ENCODE data around the gene KRTAP5-9. TPM values are rescaled to one million over a fixed set of nuclear protein-coding genes. Genes with fewer than 3 reads are reported as not detected.

KRTAP5-9 gene
- total and polyA plus RNA-seq, 10 of the 15 experiments (the other 5 are each of a cell fraction or from before 2014, with no cell fraction given), result 0.06 to 0.38 (median 0.19) TPM; not detected in 4

DNA sequence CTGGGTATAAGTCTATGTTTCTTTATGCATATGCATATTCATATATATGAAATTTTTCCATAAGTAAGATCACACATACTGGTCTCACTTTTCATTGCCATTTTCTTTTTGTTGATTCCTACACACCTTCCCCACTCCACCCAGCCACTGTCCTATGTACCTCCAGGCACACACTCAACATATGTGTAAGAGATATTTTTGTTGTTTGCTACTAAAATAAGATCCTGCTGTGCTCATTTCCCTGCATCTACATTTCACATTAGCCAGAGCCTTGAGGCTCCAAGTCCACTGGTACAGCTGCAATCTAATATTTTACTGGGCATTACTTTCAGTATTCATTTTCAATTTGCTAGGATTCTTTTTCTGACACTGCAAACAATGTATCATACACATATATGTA, 9.0 kb downstream of the KRTAP5-9 start (continued):
- TF ChIP-seq, protein P1, sequence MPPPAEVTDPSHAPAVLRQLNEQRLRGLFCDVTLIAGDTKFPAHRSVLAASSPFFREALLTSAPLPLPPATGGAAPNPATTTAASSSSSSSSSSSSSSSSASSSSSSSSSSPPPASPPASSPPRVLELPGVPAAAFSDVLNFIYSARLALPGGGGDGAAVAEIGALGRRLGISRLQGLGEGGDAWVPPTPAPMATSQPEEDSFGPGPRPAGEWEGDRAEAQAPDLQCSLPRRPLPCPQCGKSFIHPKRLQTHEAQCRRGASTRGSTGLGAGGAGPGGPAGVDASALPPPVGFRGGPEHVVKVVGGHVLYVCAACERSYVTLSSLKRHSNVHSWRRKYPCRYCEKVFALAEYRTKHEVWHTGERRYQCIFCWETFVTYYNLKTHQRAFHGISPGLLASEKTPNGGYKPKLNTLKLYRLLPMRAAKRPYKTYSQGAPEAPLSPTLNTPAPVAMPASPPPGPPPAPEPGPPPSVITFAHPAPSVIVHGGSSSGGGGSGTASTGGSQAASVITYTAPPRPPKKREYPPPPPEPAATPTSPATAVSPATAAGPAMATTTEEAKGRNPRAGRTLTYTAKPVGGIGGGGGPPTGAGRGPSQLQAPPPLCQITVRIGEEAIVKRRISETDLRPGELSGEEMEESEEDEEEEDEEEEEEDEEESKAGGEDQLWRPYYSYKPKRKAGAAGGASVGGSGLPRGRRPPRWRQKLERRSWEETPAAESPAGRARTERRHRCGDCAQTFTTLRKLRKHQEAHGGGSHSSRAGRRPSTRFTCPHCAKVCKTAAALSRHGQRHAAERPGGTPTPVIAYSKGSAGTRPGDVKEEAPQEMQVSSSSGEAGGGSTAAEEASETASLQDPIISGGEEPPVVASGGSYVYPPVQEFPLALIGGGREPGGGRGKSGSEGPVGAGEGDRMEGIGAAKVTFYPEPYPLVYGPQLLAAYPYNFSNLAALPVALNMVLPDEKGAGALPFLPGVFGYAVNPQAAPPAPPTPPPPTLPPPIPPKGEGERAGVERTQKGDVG (CRISPR knock-in tag; IDR thresholded peaks at IDR 0.05), result no peak
- no peak for TF ChIP-seq EED (IDR thresholded peaks at IDR 0.05; ENCODE audit: low read depth)
- no peak for TF ChIP-seq IRF4 (IDR thresholded peaks at IDR 0.05; ENCODE audit: low read depth, low read length)
- no peak for TF ChIP-seq PAX5 (IDR thresholded peaks at IDR 0.05; ENCODE audit: borderline replicate concordance, low read depth, low read length)
- no peak for TF ChIP-seq SREBF2 (IDR thresholded peaks at IDR 0.05; ENCODE audit: low read length)
- TF ChIP-seq EZH2 (IDR thresholded peaks at IDR 0.05; ENCODE audit: borderline replicate concordance, control insufficient read depth, low read depth, low read length), result no peak
- TF ChIP-seq SREBF1 (IDR thresholded peaks at IDR 0.05; ENCODE audit: low read length), result no peak

DNA sequence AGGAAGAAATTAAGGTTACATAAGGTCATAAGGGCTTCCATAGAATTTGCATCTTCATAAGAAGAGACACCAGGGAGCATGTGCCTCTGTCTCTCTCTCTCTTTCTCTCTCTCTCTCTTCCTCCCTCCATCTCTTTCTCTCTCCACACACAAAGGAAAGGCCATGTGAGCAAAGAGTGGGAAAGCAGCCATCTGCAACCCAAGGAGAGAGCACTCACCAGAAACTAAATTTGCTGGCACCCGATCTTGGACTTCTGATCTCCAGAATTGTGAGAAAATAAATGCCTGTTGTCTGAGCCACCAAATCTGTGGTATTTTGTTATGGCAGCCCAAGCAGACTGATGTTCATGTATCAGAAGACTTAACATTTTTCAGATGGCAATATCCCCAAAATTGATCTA, 10.8 kb downstream of the KRTAP5-9 start:
- no peak for FAIRE-seq
- ChIA-PET POLR2A (no interaction called here), SMC1A (ENCODE audit: uncharacterized antibody, unreplicated experiment) (no interaction called here)
- TF ChIP-seq RUNX3 (IDR thresholded peaks at IDR 0.05; ENCODE audit: low read length) (no peak), WRNIP1 (IDR thresholded peaks at IDR 0.05; ENCODE audit: borderline replicate concordance, low read depth, low read length) (no peak), PAX8 (IDR thresholded peaks at IDR 0.05) (no peak), SREBF2 (IDR thresholded peaks at IDR 0.05; ENCODE audit: low read length) (no peak), HDGF (IDR thresholded peaks at IDR 0.05) (no peak), BACH1 (IDR thresholded peaks at IDR 0.05; ENCODE audit: borderline replicate concordance) (no peak), SPI1 (IDR thresholded peaks at IDR 0.05; ENCODE audit: borderline replicate concordance, insufficient read depth, low read depth, low read length) (no peak)
- TF ChIP-seq, protein P2, sequence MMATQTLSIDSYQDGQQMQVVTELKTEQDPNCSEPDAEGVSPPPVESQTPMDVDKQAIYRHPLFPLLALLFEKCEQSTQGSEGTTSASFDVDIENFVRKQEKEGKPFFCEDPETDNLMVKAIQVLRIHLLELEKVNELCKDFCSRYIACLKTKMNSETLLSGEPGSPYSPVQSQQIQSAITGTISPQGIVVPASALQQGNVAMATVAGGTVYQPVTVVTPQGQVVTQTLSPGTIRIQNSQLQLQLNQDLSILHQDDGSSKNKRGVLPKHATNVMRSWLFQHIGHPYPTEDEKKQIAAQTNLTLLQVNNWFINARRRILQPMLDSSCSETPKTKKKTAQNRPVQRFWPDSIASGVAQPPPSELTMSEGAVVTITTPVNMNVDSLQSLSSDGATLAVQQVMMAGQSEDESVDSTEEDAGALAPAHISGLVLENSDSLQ (IDR thresholded peaks at IDR 0.05), result no peak
- TF ChIP-seq, protein P3, sequence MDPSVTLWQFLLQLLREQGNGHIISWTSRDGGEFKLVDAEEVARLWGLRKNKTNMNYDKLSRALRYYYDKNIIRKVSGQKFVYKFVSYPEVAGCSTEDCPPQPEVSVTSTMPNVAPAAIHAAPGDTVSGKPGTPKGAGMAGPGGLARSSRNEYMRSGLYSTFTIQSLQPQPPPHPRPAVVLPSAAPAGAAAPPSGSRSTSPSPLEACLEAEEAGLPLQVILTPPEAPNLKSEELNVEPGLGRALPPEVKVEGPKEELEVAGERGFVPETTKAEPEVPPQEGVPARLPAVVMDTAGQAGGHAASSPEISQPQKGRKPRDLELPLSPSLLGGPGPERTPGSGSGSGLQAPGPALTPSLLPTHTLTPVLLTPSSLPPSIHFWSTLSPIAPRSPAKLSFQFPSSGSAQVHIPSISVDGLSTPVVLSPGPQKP (IDR thresholded peaks at IDR 0.05; ENCODE audit: low read depth, low read length), result no peak
- TF ChIP-seq, protein P4, sequence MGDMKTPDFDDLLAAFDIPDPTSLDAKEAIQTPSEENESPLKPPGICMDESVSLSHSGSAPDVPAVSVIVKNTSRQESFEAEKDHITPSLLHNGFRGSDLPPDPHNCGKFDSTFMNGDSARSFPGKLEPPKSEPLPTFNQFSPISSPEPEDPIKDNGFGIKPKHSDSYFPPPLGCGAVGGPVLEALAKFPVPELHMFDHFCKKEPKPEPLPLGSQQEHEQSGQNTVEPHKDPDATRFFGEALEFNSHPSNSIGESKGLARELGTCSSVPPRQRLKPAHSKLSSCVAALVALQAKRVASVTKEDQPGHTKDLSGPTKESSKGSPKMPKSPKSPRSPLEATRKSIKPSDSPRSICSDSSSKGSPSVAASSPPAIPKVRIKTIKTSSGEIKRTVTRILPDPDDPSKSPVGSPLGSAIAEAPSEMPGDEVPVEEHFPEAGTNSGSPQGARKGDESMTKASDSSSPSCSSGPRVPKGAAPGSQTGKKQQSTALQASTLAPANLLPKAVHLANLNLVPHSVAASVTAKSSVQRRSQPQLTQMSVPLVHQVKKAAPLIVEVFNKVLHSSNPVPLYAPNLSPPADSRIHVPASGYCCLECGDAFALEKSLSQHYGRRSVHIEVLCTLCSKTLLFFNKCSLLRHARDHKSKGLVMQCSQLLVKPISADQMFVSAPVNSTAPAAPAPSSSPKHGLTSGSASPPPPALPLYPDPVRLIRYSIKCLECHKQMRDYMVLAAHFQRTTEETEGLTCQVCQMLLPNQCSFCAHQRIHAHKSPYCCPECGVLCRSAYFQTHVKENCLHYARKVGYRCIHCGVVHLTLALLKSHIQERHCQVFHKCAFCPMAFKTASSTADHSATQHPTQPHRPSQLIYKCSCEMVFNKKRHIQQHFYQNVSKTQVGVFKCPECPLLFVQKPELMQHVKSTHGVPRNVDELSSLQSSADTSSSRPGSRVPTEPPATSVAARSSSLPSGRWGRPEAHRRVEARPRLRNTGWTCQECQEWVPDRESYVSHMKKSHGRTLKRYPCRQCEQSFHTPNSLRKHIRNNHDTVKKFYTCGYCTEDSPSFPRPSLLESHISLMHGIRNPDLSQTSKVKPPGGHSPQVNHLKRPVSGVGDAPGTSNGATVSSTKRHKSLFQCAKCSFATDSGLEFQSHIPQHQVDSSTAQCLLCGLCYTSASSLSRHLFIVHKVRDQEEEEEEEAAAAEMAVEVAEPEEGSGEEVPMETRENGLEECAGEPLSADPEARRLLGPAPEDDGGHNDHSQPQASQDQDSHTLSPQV (IDR thresholded peaks at IDR 0.05), result no peak

More for the DNA sequence above, 10.8 kb downstream of the KRTAP5-9 start:
- Histone ChIP-seq H3K36me3 (ENCODE audit: control insufficient read depth in 2 of 2, insufficient read depth in 2 of 2, low read length in 1 of 2) (no peaks in the 10 kb centered on the region), H3K9ac (ENCODE audit: control insufficient read depth, insufficient read depth, low read length) (no peak overlapping the region), H3K9me3 (replicated peaks; ENCODE audit: control insufficient read depth, insufficient read depth, low read length) (no peaks in the 10 kb centered on the region), H3K4me2 (ENCODE audit: control insufficient read depth, insufficient read depth) (no peak overlapping the region), H3K4me3 (no peak overlapping the region), H3K27me3 (replicated peaks in 1 of 2; ENCODE audit: control insufficient read depth in 2 of 2, insufficient read depth in 2 of 2, low read length in 1 of 2) (no peaks in the 10 kb centered on the region), H3K27ac (ENCODE audit: control insufficient read depth, insufficient read depth) (no peak overlapping the region), H4K20me1 (ENCODE audit: control insufficient read depth, insufficient read depth) (no peaks in the 10 kb centered on the region), H3K79me2 (ENCODE audit: control insufficient read depth, insufficient read depth, low read length) (no peaks in the 10 kb centered on the region), H3K4me1 (ENCODE audit: control insufficient read depth, insufficient read depth, low read length) (no peaks in the 10 kb centered on the region), H2AFZ (ENCODE audit: control insufficient read depth, low read depth, low read length) (no peak overlapping the region)
- intact Hi-C loops (cut with micrococcal nuclease; ENCODE audit: unreplicated experiment) (no loop called here), in situ Hi-C loops (cut with MboI) (no loop called here)
- WGBS (ENCODE audit: insufficient coverage, insufficient replicate concordance, low lambda C conversion rate, missing lambda C conversion rate), result 19% methylated on average over 1 of the region's 1 CpG
- no TSS peak for BruUV-seq (replicated peaks)
- DNase-seq (ENCODE audit: low read depth, low spot score) (no peak), ATAC-seq (no peak)
- CTCF ChIA-PET, result no interaction called here
- RAD21 ChIA-PET (ENCODE audit: unreplicated experiment), result no interaction called here

Measured in GM12878 (cell line).